ENCODE data around the gene GRK2. TPM values are rescaled to one million over a fixed set of nuclear protein-coding genes. Genes with fewer than 3 reads are reported as not detected.

The GRK2 gene
- polyA plus RNA-seq, 1 donor (not counting 4 experiments of a cell fraction or from before 2014, with no cell fraction given): 21.1 TPM

- Histone ChIP-seq H3K4me3 (ENCODE audit: control insufficient read depth in 2 of 3, extremely low read depth in 1 of 3, insufficient read depth in 2 of 3, low read depth in 1 of 3, low read length in 3 of 3) (no peak overlapping the region), H3K9me1 (ENCODE audit: control insufficient read depth, extremely low read depth, insufficient read depth, low read length) (peaks cover 2% of the 10 kb centered on the region), H3K27ac (ENCODE audit: control insufficient read depth, insufficient read depth, low read length) (peak overlapping the region; percentile 29), H3K4me1 (ENCODE audit: control insufficient read depth, extremely low read depth, insufficient read depth, low read length) (peaks cover 36% of the 10 kb centered on the region), H3K79me2 (ENCODE audit: control insufficient read depth, insufficient read depth, low read length) (peaks cover 6% of the 10 kb centered on the region), H3K27me3 (ENCODE audit: control insufficient read depth, extremely low read depth, insufficient read depth, low read length) (no peaks in the 10 kb centered on the region), H2AFZ (ENCODE audit: control insufficient read depth, low read length) (no peak overlapping the region), H3K9me3 (ENCODE audit: control insufficient read depth, low read depth, low read length) (no peaks in the 10 kb centered on the region), H3K36me3 (ENCODE audit: control insufficient read depth in 2 of 2, extremely low read depth in 1 of 2, insufficient read depth in 2 of 2, low read length in 2 of 2) (peaks cover 47 to 81% of the 10 kb centered on the region in 2 experiments), H4K20me1 (ENCODE audit: control insufficient read depth, extremely low read depth, insufficient read depth, low read length) (peaks cover 3% of the 10 kb centered on the region), H3K9ac (ENCODE audit: control insufficient read depth, extremely low read depth, insufficient read depth, low read length) (no peak overlapping the region), H3K4me2 (ENCODE audit: control insufficient read depth, extremely low read depth, insufficient read depth, low read depth, low read length) (peak overlapping the region; percentile 29)
- TF ChIP-seq EZH2 (IDR thresholded peaks at IDR 0.05; ENCODE audit: low read length) (no peak), CTCF (optimal IDR thresholded peaks at IDR 0.05 in 1 of 3, IDR thresholded peaks at IDR 0.05 in 1 of 3, conservative IDR thresholded peaks at IDR 0.05 in 1 of 3; ENCODE audit: extremely low read depth in 1 of 3, insufficient read depth in 2 of 3, low read length in 3 of 3) (peak; percentile 65 to 79 (median 78))
- no peak for FAIRE-seq
- dilution Hi-C loops (cut with MboI; ENCODE audit: extremely low pct_ligation_motif_present, low sequenced_read_pairs): no loop called here
- DNase-seq (ENCODE audit: low read depth, low spot score): no peak
These were observed 13.4 kb upstream of the GRK2 start for GRCh38 chr11:67252831-67253239.

GRCh38 chr11:67253872-67254624, 12.2 kb upstream of the GRK2 start:
- peaks cover 24% of the 10 kb centered on the region for H3K4me1 ChIP-seq (ENCODE audit: control insufficient read depth, extremely low read depth, insufficient read depth, low read length)
- peak overlapping the region; percentile 29 for H3K27ac ChIP-seq (ENCODE audit: control insufficient read depth, insufficient read depth, low read length)
- FAIRE-seq: no peak

More at GRCh38 chr11:67253872-67254624, 12.2 kb upstream of the GRK2 start:
- TF ChIP-seq CTCF (optimal IDR thresholded peaks at IDR 0.05 in 1 of 3, IDR thresholded peaks at IDR 0.05 in 1 of 3, conservative IDR thresholded peaks at IDR 0.05 in 1 of 3; ENCODE audit: extremely low read depth in 1 of 3, insufficient read depth in 2 of 3, low read length in 3 of 3) (no peak), EZH2 (IDR thresholded peaks at IDR 0.05; ENCODE audit: low read length) (no peak)
- Histone ChIP-seq H4K20me1 (ENCODE audit: control insufficient read depth, extremely low read depth, insufficient read depth, low read length) (peaks cover under 1% of the 10 kb centered on the region), H3K4me3 (ENCODE audit: control insufficient read depth in 2 of 3, extremely low read depth in 1 of 3, insufficient read depth in 2 of 3, low read depth in 1 of 3, low read length in 3 of 3) (no peak overlapping the region), H3K9me3 (ENCODE audit: control insufficient read depth, low read depth, low read length) (no peaks in the 10 kb centered on the region), H3K9me1 (ENCODE audit: control insufficient read depth, extremely low read depth, insufficient read depth, low read length) (no peaks in the 10 kb centered on the region), H3K9ac (ENCODE audit: control insufficient read depth, extremely low read depth, insufficient read depth, low read length) (no peak overlapping the region), H3K27me3 (ENCODE audit: control insufficient read depth, extremely low read depth, insufficient read depth, low read length) (no peaks in the 10 kb centered on the region), H2AFZ (ENCODE audit: control insufficient read depth, low read length) (no peak overlapping the region), H3K4me2 (ENCODE audit: control insufficient read depth, extremely low read depth, insufficient read depth, low read depth, low read length) (peak overlapping the region; percentile 29), H3K36me3 (ENCODE audit: control insufficient read depth in 2 of 2, extremely low read depth in 1 of 2, insufficient read depth in 2 of 2, low read length in 2 of 2) (peaks cover 45 to 74% of the 10 kb centered on the region in 2 experiments), H3K79me2 (ENCODE audit: control insufficient read depth, insufficient read depth, low read length) (peaks cover 3% of the 10 kb centered on the region)
- dilution Hi-C loops (cut with MboI; ENCODE audit: extremely low pct_ligation_motif_present, low sequenced_read_pairs): no loop called here
- DNase-seq (ENCODE audit: low read depth, low spot score): no peak

Data from keratinocyte (primary cell).